Endodermal cell (in vitro differentiated cells): ENCODE results near the gene IFI27L2. TPM values are rescaled to one million over a fixed set of nuclear protein-coding genes. Genes with fewer than 3 reads are reported as not detected.
A peak's percentile ranks its signal among the peaks of the same experiment; 100 is the strongest.

Experiments used
- DNase-seq: peaks from one replicate; pipeline ENCODE4 v3.0.0-alpha.2; 2017
- H3K27ac ChIP-seq: 2 replicates; pipeline ENCODE4 v1.5.1; 2013; ENCODE audit warnings: mild to moderate bottlenecking, low read depth, low read length, moderate library complexity
- H3K27me3 ChIP-seq: 2 replicates; pipeline ENCODE4 v1.6.1; 2013; ENCODE audit warnings: mild to moderate bottlenecking, low read length, moderate library complexity; ENCODE audit not compliant: insufficient read depth, control insufficient read depth, poor library complexity, severe bottlenecking
- H3K36me3 ChIP-seq: 2 replicates; pipeline ENCODE4 v1.7.0; 2013; ENCODE audit warnings: mild to moderate bottlenecking, low read length, moderate library complexity; ENCODE audit not compliant: control insufficient read depth, insufficient read depth
- H3K4me1 ChIP-seq: one replicate; pipeline ENCODE4 v1.7.0; 2013; ENCODE audit warnings: low read length; ENCODE audit not compliant: control insufficient read depth, insufficient read depth
- H3K4me3 ChIP-seq: 2 replicates; pipeline ENCODE4 v1.5.1; 2013; ENCODE audit warnings: mild to moderate bottlenecking, low read length, moderate library complexity
- H3K9ac ChIP-seq: 2 replicates; pipeline ENCODE4 v1.6.1; 2013; ENCODE audit warnings: mild to moderate bottlenecking, low read length, moderate library complexity; ENCODE audit not compliant: poor library complexity, severe bottlenecking; ENCODE audit errors: extremely low read depth
- H3K9me3 ChIP-seq: 2 replicates; pipeline ENCODE4 v1.6.1; 2013; ENCODE audit warnings: mild to moderate bottlenecking, low read length, moderate library complexity; ENCODE audit not compliant: control insufficient read depth
- H3K27ac Mint-ChIP-seq: 2 replicates; pipeline ENCODE4 v1.8.0; 2020; ENCODE audit warnings: mixed read lengths
- H3K27me3 Mint-ChIP-seq: 2 replicates; pipeline ENCODE4 v1.8.0; 2021; ENCODE audit warnings: mild to moderate bottlenecking, mixed read lengths; ENCODE audit not compliant: insufficient read depth
- H3K36me3 Mint-ChIP-seq: 2 replicates; pipeline ENCODE4 v1.8.0; 2020; ENCODE audit warnings: low read depth, mixed read lengths
- H3K4me1 Mint-ChIP-seq: 2 replicates; pipeline ENCODE4 v1.8.0; 2020; ENCODE audit warnings: mixed read lengths
- H3K4me3 Mint-ChIP-seq: 2 replicates; pipeline ENCODE4 v1.8.0; 2020; ENCODE audit warnings: mild to moderate bottlenecking, moderate library complexity, mixed read lengths
- H3K9me3 Mint-ChIP-seq: 2 replicates; pipeline ENCODE4 v1.8.0; 2020; ENCODE audit warnings: mild to moderate bottlenecking, mixed read lengths
- CTCF ChIP-seq: fragments of 200-600 bp; sonication (generic); conservative IDR thresholded peaks from 2 replicates; pipeline ENCODE4 v1.5.0; 2021; ENCODE audit warnings: antibody characterized with exemption, mild to moderate bottlenecking
- WGBS, 2 experiments: methylation state at CpG; one replicate each; pipeline versions ENCODE4 v1.1.5 to v1.1.7; 2013; ENCODE audit warnings: missing lambda C conversion rate in 2 of 2, mixed read lengths in 1 of 2; ENCODE audit not compliant: insufficient coverage in 1 of 2, insufficient read length in 1 of 2; 5-methylcytosine and 5-hydroxymethylcytosine counted together
- long read RNA-seq, 4 experiments: library from polyadenylated mRNA in 2 of 4; library from RNA in 1 of 4; library from capped mRNA in 1 of 4; stranded (forward) in 3 of 4; unstranded in 1 of 4; transcript quantifications; one replicate each; pipeline ENCODE4 v2.0.0, GENCODE V29; 2020 to 2021; ENCODE audit warnings: inconsistent platforms in 1 of 4
- polyA plus RNA-seq, 2 experiments: library from polyadenylated mRNA; stranded (reverse); fragments of 50-300 nt; gene quantifications; one replicate each; pipeline ENCODE4 v1.2.3, GENCODE V29; 2013
- total RNA-seq, 2 donors: library from RNA; stranded (reverse); fragmentation: NEBNext Ultra II Directional in 1 of 2; extraction: Animal tissue kit (Norgen Biotek cat#: 25700) in 1 of 2; gene quantifications; 2 replicates in 1 of 2; 3 replicates in 1 of 2; pipeline ENCODE4 v1.2.1, GENCODE V29; 2021

The IFI27L2 gene, protein sequence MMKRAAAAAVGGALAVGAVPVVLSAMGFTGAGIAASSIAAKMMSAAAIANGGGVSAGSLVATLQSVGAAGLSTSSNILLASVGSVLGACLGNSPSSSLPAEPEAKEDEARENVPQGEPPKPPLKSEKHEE
- 10 to 100 TPM; 36.0 to 43.7 TPM for total RNA-seq
- polyA plus RNA-seq (2013, experiment 1 of 2) = 59.6 TPM
- polyA plus RNA-seq (2013, experiment 2 of 2) = 46.0 TPM
- long read RNA-seq, experiment 1, transcript IFI27L2-204 (3 exons, 516 nt) = minor isoform, 6 of 22 reads
- long read RNA-seq, experiment 1, transcript IFI27L2-201 (4 exons, 511 nt) = major isoform, 11 of 22 reads
- long read RNA-seq, experiment 1, partial matches to known transcripts = 3 of 22 reads
- long read RNA-seq, experiment 1, other reads (novel, unspliced or antisense) = 2 of 22 reads
- long read RNA-seq, experiment 2, transcript IFI27L2-201 (4 exons, 511 nt) = major isoform, 14 of 18 reads
- long read RNA-seq, experiment 2, partial matches to known transcripts = 1 of 18 reads
- long read RNA-seq, experiment 2, other reads (novel, unspliced or antisense) = 2 of 18 reads
- long read RNA-seq, experiment 3, transcript IFI27L2-201 (4 exons, 511 nt) = major isoform, 8 of 11 reads
- long read RNA-seq, experiment 3, partial matches to known transcripts = 0 of 11 reads
- long read RNA-seq, experiment 3, other reads (novel, unspliced or antisense) = 2 of 11 reads
- long read RNA-seq, experiment 4, partial matches to known transcripts = 0 of 1 reads
- long read RNA-seq, experiment 4, other reads (novel, unspliced or antisense) = 1 of 1 reads

GRCh38 chr14:94129111-94129757, at the start of gene IFI27L2:
TSS of gene IFI27L2 (minus strand) at chr14:94129604. CDS start at chr14:94129564, 40 bp downstream.
- no peaks in the 10 kb centered on the region for H3K4me1 ChIP-seq
- no peaks in the 10 kb centered on the region for H3K27me3 ChIP-seq
- peak within 1 kb of the TSS; percentile 57 for H3K27ac ChIP-seq
- Mint-ChIP-seq H3K36me3 (no peaks in the 10 kb centered on the region), H3K4me1 (peaks cover 5% of the 10 kb centered on the region), H3K27ac (peak within 1 kb of the TSS; percentile 44), H3K4me3 (peak within 1 kb of the TSS; percentile 64), H3K27me3 (peaks cover 6% of the 10 kb centered on the region), H3K9me3 (no peaks in the 10 kb centered on the region)
- DNase-seq = peak; percentile 96
- TF ChIP-seq CTCF = peak; percentile 65
- H3K36me3 ChIP-seq = no peaks in the 10 kb centered on the region
- H3K9ac ChIP-seq = peak within 1 kb of the TSS; percentile 34
- WGBS, 2 experiments = 0 to 3% methylated on average over 3 to 27 of the region's 27 CpGs
- no peaks in the 10 kb centered on the region for H3K9me3 ChIP-seq
- H3K4me3 ChIP-seq = peak within 1 kb of the TSS; percentile 88

- WGBS, 2 experiments = 53 to 80% methylated on average over 1 of the region's 1 CpG
- Histone ChIP-seq H3K27ac (no peak overlapping the region), H3K9ac (no peak overlapping the region), H3K27me3 (peaks cover 36% of the 10 kb centered on the region), H3K4me1 (no peaks in the 10 kb centered on the region), H3K4me3 (no peak overlapping the region), H3K36me3 (no peaks in the 10 kb centered on the region), H3K9me3 (no peaks in the 10 kb centered on the region)
- no peaks in the 10 kb centered on the region for H3K36me3 Mint-ChIP-seq
- no peak for DNase-seq
- H3K27me3 Mint-ChIP-seq = peaks cover 33% of the 10 kb centered on the region
- peaks cover 6% of the 10 kb centered on the region for H3K4me1 Mint-ChIP-seq
- peak; percentile 39 for TF ChIP-seq CTCF
- H3K27ac Mint-ChIP-seq = no peak overlapping the region
- no peak overlapping the region for H3K4me3 Mint-ChIP-seq
- no peaks in the 10 kb centered on the region for H3K9me3 Mint-ChIP-seq
These were observed 48.4 kb upstream of the IFI27L2 start for GRCh38 chr14:94177806-94178205.

- Histone ChIP-seq H3K4me3 (no peak overlapping the region), H3K4me1 (no peaks in the 10 kb centered on the region), H3K9ac (no peak overlapping the region), H3K9me3 (no peaks in the 10 kb centered on the region), H3K27ac (no peak overlapping the region), H3K36me3 (no peaks in the 10 kb centered on the region), H3K27me3 (peaks cover 46% of the 10 kb centered on the region)
- TF ChIP-seq CTCF = no peak
- DNase-seq = no peak
- peaks cover 6% of the 10 kb centered on the region for H3K4me1 Mint-ChIP-seq
- peaks cover 43% of the 10 kb centered on the region for H3K27me3 Mint-ChIP-seq
- no peaks in the 10 kb centered on the region for H3K36me3 Mint-ChIP-seq
- 91 to 100% methylated on average over 3 of the region's 3 CpGs for WGBS, 2 experiments
- H3K9me3 Mint-ChIP-seq = no peaks in the 10 kb centered on the region
- H3K27ac Mint-ChIP-seq = no peak overlapping the region
- no peak overlapping the region for H3K4me3 Mint-ChIP-seq
These were observed 47.4 kb upstream of the IFI27L2 start for GRCh38 chr14:94176808-94177207.
